ENCODE results near the gene RPL19.

The RPL19 gene

DNA sequence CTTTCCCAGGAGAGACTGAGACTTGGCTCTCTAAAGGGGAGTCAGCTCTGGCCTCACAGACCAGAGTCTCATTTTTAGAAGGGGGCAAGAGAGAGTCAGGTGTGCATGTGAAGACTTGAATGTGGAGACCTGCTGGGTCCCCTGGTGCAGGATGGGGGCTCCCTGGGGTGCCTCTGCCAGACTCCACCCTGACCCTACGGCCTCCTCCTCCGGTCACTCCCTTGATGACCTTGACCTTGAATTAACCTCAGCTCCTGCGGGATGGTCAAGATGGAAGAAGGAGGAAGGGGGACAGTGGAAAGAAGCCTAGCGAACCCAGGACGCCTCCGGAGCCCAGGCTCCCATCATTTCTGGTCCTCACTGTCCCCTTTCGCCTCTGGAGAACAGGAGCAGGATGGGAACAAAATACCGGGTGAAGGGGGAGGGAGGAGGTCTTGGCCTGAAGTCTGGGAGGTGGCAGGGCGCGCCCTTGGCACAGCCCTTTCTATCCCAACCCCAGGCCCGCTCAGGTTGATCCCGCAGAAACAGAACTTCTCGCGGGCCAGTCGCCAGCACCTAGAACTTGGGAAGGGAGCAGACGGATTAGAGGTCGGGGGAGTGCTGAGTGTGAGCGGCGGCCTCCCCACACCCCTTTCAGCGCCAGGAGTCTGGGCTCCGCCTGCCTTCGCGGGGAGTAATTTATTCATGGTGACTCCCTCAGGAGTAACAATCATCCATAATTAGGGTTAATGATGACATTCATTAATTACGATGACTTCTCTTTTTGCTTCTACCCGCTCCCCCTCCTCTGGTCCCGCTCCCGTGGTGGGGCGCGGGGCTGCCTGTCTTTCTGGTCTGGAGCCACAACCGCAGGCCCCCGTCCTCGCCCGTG lies 24.1 kb downstream of the RPL19 start:
- DNase-seq (ENCODE audit: low read depth in 2 of 2), result no peak

DNA sequence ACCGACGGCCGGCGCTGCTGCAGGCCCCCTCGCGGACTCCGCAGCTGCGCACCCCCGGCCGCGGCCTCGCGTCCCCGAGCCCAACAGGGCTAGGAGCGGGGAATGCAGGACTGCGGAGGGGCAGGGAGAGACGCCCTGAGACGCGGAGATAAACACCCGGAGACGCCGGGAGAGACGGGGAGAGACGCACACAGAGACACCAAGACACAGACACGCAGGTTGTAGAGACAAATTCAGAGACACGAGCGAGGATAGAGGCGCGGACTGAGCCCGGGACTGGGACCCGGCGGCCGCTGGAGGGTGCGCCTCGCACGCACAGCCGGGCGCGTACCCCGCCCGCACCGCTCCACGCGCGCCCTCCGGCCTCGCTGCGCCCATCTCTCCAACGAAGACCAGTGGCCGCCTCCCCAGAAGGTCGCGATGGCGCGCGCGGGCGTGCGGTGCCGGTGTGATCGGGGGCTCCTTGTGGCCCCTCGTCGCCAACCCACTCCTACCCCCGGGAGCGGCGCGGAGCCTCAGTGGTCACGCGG lies 24.8 kb downstream of the RPL19 start:
- DNase-seq (ENCODE audit: low read depth in 2 of 2), result no peak

DNA sequence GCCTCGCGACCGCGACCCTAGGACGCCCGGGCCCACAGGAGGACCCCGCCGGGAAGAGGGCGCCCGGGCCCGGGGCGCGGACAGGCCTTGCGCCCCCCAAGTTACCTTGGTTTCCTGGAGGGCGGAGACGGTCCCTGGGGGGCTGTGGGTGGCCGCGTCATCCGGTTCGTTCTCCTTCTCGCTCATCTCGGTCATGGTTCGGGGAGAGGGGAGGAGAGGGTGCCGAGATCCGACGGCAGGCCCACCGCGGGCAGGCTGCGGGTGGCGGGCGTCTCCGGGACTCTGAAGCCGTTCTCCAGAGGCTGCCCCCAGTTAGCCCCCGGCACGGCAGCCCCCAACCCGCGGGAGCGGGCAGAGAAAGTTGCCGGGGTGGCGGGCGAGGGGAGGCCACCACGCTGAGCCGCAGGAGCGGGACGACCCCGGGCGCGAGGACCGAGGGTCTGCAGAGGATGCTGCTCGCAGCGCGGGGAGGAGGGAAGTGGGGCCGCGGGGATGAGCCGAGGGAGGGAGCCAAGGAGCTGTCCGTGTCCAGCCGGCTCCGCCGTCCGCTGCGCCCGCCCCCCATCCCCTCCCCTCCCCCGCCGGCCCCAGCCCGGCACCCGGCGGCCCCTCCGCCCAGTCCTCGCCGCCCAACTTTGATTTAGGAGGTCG lies 25.4 kb downstream of the RPL19 start, which contains the start of gene STAC2:
TSS of gene STAC2 (minus strand) at position 638 of the 651 bp plus-strand sequence. CDS start at position 195, 443 bp downstream.
- DNase-seq (ENCODE audit: low read depth in 2 of 2), result no peak

DNA sequence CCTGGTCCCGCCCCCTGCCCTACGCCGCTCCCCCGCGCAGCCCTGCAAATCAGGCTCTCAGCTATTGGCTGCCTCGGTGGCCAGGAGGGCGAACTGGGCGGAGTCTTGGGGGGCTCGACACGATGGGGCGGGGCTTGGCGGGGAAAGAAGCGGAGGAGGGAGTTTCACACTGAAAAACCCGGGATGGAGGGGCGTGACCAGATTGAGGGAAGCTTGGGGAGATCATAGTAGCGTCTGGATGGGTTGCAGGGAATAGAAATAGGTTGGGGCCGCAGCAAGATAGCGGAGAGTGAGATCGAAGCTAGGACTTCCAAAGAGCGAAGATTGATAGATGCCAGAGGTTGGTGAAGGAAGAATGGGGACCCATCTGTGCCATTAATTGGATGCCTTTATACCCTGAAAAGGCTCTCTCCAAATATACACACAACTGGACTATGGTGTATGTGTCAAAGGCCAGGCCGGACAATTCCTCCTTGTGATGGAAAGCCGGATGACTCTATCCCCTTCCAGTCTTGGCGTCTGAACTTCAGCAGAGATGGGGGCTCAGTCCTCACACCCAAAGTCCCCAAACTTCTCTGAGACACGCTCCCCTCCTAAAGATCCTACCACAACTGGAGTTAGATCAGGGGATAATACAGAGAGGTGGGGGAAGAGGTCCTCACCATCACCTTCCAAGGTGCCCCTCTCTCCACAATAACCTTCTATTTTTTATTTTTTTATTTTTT lies 26.0 kb downstream of the RPL19 start:
- DNase-seq (ENCODE audit: low read depth in 2 of 2), result no peak

DNA sequence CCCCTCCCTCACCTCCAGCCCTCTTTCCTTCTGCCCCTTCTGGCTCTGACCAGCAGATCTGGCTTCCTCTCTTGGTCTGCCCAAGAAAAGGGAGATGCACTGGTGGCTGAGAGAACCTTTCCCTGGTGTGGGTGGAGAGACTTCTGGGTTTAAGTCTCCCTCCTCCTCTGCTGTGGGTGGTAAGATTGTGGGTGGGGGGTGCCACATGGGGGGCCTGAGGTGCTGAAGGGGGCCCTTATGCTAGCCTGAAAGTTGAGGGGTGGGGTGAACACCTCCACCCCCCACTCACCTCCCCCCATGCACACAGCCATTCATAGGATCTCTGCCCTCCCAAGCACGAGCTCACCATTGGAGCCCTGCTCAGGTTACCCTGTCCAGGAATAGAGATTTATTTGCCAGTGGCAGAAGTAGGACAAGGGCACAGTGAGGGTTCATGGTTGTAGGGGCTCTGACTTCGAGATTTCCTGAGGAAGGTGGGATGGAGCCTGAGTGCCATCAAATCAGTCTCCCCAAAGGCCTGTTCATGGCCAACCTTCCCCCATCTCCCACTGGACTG lies 27.4 kb downstream of the RPL19 start:
- no peak for DNase-seq (ENCODE audit: low read depth in 2 of 2)

DNA sequence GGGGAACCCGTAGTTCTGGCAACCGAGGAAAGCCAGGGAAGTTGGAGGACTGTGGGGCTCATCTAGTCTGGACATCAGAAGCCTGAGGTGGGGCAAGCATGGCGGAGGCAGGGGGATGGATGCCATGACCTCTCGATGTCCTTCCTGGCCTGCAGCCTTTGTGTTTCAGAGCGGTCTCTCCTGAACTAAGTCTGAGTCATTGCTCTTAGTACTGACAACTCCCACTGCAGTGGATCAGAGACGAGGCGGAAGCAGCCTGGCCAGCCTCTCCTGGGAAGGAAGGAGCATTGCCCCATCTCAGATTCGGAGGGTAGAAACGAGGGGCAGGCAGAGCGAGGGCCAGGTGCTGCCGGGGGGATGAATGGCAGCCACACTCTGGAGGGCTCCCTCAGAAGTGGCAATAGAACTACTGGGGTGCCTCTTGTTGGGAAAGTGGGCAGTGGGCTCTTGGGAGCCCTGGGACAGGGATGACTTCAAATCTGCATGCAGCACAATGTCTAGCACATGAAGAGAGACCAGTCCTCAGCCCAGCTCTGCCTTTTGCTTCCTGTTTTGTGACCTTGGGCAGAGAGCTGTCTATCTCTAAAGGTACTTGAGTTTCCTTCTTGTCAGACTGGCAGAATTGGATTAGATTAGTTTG lies 29.3 kb downstream of the RPL19 start:
- DNase-seq (ENCODE audit: low read depth in 2 of 2), result no peak

DNA sequence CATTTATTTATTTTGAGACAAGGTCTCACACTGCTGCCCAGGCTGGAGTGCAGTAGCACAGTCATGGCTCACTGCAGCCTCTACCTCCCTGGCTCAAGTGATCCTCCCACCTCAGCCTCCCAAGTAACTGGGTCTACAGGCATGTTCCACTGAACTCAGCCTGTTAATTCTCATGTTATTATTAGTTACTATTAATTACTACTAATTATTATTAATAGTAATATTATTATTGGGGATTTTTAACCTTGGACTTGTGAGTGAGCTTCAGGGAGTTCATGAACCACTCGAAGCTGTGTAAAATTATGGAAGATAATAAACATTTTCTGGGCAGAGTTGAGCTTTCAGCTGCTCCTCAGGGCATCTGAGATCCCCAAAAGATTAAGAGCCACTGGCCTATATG lies 30.3 kb downstream of the RPL19 start:
- no peak for DNase-seq (ENCODE audit: low read depth in 2 of 2)

DNA sequence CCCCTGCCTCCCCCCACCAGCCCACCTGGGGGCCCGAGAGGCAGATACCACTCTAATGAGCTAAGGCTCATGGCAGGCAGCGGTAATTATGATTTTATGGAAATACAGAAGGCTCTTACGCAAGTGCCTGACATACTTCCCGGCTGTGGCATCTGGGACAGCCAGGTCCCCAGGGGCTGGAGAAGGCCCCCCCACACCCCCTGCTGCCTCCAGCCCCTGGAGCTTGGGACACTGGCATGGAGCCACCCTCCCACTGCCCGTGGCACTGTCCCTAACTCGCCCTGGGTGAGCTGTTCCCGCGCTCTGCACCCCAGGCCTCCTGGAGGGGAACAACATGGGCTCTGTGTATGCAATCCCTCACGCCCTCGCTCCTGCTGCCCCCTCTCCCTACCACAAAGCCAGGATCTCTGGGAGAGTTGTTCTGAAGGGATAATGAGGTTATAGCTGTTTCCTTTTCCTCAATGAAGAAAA lies 31.0 kb downstream of the RPL19 start:
- DNase-seq (ENCODE audit: low read depth in 2 of 2), result no peak

DNA sequence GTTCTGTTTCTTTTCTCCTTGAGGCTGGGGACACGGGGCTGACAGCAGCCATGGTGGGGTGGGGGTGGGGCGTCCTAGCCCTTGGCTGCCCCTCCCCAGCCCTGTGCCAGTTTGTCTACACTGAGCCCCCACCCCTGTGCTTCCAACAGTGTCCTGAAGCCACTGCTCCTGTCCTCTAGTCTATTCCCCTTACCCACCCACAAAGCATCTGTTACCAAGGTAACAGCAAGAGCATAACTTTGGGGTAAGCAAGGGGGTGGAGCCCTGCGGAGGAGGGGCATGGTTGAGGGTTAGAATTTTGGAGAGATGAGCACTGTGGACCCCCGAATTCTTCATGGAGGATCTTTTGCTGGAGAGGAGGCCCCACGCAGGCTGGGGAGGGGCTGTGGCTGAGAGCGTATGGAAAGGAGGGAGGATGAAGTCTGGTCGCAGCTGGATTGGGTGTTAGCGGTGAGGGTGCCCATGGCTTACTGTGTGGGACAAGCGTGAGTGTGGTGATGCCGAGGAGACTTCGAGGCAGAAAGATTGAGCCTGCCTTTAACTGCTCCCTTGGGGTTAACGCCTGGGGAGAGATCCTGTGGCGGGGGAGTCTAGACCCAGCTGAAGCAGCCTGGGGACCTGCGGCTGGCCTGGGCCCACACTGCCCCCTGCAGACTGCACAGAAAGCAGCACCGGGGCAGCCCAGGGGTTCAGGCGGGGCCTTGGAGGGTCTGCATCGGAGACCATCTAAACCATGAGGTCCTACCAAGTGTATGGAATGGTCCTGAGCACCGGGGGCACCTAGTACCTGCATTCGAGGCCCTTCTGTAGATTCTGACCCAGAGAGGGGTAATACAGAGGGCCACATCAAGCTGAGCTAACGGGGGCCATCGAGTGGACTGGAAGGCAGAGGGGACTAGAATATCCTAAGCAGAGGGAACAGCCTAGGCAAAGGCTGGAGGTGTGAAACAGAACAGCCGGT lies 31.8 kb downstream of the RPL19 start:
- DNase-seq (ENCODE audit: low read depth in 2 of 2), result no peak

DNA sequence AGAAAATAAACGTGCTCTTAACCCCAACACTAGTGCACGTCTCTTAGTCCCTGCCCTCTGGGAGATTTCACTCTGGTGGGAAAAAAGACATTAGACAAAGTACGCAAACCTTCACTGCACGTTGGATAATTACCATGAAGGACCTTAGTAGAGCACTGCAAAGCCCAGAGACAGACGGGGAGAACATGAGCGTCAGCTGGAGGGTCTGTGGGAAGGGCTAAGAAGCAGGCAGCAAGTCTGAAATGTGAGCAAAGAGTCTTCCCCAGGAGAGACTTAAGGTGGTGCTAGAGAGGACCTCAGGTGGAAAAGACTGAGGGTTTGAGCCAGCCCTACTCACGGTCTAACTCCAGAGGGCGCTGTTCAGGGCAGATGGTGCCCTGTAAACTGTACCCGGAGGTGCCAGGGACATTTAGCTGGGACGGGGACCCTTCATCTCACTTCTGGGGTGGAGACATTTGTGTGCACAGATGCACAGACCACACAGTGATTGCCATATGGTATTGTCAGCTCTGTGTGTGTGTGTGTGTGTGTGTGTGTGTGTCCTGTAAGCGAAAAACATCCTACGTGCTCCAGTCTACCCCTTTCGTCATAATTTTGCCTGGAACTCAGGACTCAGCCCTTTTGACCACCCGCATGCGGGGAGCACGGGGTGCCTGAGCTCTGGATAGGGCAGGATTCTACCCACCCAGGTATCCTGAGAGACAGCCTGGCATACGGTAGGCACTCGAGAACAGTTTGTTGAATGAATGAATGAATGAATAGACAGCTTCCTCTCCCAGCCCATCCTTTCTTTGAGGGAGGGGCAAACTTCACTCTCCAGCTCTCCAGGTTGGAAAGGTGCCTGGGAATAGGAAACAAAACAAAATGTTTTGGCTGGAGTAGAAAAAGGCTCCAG lies 35.7 kb downstream of the RPL19 start:
- DNase-seq (ENCODE audit: low read depth in 2 of 2), result no peak

DNA sequence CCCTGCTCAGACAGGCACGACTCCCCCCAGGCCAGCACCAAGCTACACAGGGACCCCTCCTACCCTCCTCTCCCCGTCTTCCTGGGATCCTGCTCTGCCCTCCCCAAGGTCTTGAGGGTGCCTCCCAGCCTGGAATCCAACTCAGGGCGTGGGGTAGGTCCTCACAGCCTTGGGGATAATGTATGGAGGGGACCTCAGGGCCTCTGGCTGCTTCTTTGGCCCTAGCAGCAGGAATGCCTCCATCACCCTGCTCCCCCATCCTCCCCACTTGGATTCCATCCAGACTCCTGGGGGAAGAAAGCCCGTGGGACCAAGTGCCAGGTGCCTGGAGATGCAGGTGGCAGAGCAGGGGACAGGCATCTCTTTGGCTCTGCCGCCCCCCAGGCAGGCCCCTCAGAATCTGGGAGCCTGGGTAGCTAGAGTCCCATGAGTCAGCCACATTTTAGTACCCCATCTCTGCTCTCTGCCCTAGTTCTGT lies 36.4 kb downstream of the RPL19 start:
- no peak for DNase-seq (ENCODE audit: low read depth in 2 of 2)

DNA sequence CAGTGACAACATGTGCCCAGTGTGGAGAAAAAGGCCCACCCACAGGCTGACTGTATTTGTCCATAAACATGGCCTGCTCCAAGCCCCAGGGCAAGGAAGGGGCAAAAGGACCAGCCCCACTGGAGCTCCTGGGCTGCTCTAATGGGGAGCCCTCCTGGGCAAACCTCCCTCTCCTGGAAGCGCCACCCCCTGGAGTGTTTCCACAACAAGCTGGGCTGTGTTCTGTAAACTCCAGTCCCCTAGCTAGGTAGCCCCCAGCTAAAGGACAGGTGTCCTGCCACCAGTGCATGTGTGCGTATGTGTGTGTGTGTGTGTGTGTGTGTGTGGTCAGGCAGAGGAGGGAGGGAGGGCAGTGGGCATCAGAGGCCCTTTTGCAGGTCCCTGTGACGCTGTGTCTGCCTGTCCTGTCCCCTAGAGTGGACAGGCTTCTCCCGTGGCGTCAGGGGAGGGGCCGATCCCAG lies 36.9 kb downstream of the RPL19 start:
- no peak for DNase-seq (ENCODE audit: low read depth in 2 of 2)

DNA sequence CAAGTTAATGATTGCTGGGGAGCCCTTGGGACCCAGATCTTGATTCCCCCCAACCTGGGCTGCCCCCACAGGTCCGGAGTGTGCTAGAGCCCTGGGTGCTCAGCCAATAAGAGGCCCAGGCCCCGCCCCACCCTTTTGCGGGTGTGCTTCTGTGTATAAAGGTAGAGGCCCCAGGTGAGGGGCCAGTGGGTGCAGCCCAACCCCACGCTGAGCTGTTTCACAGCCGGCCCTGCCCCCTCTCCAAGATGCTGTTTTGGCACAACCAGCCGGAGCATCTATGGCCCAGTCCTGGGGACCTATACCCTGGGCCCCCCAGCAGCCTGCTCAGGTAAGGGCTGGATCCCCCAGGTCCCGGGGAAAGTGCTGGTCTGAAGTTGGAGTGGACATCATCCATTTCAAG lies 37.5 kb downstream of the RPL19 start:
- DNase-seq (ENCODE audit: low read depth in 2 of 2), result no peak

DNA sequence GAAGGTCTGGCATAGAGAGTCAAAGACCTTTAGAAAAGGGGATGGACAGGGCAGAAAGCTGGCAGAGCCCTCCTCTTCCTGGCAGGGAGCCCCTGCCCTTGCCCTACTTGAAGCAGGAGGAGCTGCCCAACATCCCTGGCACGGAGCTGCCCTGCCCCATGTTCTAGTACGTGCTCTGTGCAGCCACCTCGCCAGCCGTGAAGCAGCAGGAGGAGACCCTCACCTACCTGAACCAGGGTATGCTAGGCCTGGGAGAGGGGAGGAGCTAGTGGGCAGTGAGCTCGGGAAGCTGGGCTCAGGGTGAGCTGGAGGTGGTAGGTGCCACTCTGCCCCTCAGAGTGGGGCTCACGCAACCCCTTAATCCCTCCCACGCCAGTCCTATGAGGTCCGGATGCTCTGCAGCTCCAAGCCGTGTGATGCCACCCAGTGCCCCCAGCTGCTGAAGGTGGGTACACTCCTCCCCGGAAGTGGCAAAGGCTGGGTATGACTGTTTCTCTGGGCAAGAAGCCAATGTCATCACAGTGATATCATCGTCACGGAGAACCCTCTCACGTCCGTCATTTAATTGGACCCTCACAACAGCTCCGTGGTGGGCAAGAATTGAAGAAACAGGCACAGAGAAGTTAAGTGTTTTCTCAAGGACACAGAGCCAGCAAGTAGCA lies 38.4 kb downstream of the RPL19 start:
- DNase-seq (ENCODE audit: low read depth in 2 of 2), result no peak

DNA sequence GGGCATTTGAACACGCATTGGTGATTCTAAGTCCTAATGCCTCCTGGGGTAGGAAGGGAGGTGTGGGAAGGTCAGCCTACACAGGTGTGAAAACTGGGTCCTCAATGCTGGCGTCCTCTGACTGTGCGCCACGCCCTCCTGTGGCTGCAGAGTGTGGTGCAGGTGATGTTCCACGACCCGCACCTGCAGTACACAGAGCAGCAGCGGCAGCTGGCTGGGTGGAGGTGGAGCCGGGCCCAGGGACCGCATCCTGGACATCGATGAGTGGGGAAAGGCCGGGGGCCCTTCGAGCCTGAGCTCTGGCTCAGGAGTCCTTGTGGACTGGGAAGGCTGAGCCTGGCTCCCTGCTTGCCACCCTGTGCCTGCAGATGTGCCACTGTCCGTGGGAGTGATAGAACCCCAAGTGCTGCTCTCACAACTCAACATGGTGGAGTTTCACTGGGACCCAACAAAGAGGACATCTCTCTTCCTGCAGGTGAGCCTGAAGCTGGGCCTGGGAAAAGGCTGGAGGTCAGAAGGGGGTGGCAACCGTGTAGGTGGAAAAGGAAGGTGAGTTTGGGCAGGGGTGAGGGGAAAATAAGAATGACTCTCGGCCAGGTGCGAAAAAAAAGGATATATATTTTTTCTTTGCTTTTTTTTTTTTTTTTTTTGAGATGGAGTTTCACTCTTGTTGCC lies 39.7 kb downstream of the RPL19 start:
- no peak for DNase-seq (ENCODE audit: low read depth in 2 of 2)

DNA sequence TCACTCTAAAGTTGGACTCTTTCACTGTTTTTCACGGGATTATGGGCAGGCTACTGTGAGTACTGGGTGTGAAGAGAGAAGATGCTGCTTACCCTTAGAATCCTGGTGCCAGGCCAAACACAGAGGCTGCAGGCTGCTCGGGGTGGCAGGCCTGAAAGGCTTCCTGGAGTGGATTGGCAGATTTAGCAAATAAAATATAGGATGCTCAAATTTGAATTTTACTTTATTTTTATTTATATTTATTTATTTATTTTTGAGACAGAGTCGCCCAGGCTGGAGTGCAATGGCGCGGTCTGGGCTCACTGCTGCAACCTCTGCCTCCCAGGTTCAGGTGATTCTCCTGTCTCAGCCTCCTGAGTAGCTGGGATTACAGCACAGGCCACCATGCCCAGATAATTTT lies 40.5 kb downstream of the RPL19 start:
- no peak for DNase-seq (ENCODE audit: low read depth in 2 of 2)

DNA sequence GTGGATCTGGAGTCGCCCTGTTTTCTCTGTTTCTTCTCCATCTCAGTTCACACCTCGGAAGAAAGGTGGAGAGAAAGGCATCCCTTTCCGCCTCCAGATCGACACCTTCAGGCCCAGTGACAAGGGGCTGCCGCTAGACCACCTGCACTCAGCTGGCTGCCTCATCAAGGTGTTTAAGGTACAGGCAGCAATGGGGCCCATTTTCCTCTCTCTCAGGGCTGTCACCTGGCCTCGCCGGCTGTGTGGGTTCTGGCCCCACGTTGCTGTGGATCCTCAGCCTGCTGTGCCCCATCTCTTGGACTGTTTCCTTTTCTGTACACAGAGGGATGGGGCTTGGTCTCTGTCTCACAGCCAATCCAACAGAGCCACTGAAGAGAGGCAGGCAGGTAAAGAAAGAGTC lies 43.1 kb downstream of the RPL19 start:
- DNase-seq (ENCODE audit: low read depth in 2 of 2), result no peak
